ENCODE data around the gene NBAS.
A peak's percentile ranks its signal among the peaks of the same experiment; 100 is the strongest.
"Not testable (repeated sequence)": the region's sequence is repeated elsewhere in the genome, so short reads cannot be mapped to it uniquely, and the experiment has no call there.

NBAS gene

GRCh38 chr2:15421753-15422152, 139.4 kb downstream of the NBAS start:
- no peak for TF ChIP-seq CTCF (IDR thresholded peaks at IDR 0.05; ENCODE audit: low read depth, low read length)
- H3K4me3 ChIP-seq (replicated peaks in 1 of 2; ENCODE audit: low read depth in 2 of 2, low read length in 2 of 2) = no peak overlapping the region
- no peak for DNase-seq (ENCODE audit: low read depth in 2 of 2)

- H3K4me3 ChIP-seq (replicated peaks in 1 of 2; ENCODE audit: low read depth in 2 of 2, low read length in 2 of 2) = no peak overlapping the region
- DNase-seq (ENCODE audit: low read depth in 2 of 2) = no peak
- no peak for TF ChIP-seq CTCF (IDR thresholded peaks at IDR 0.05; ENCODE audit: low read depth, low read length)
Observed at GRCh38 chr2:15415748-15416147, 145.4 kb downstream of the NBAS start.

- no peak overlapping the region for H3K4me3 ChIP-seq (replicated peaks in 1 of 2; ENCODE audit: low read depth in 2 of 2, low read length in 2 of 2)
- DNase-seq (ENCODE audit: low read depth in 2 of 2) = peak in 1 of 2 donors; percentile 16
- no peak for TF ChIP-seq CTCF (IDR thresholded peaks at IDR 0.05; ENCODE audit: low read depth, low read length)
Observed at GRCh38 chr2:15412779-15413178, 148.4 kb downstream of the NBAS start.

- no peak overlapping the region for H3K4me3 ChIP-seq (replicated peaks in 1 of 2; ENCODE audit: low read depth in 2 of 2, low read length in 2 of 2)
- TF ChIP-seq CTCF (IDR thresholded peaks at IDR 0.05; ENCODE audit: low read depth, low read length) = no peak
- DNase-seq (ENCODE audit: low read depth in 2 of 2) = no peak
Observed at GRCh38 chr2:15412309-15412708, 148.8 kb downstream of the NBAS start.

- TF ChIP-seq CTCF (IDR thresholded peaks at IDR 0.05; ENCODE audit: low read depth, low read length) = no peak
- no peak overlapping the region for H3K4me3 ChIP-seq (replicated peaks in 1 of 2; ENCODE audit: low read depth in 2 of 2, low read length in 2 of 2)
- DNase-seq (ENCODE audit: low read depth in 2 of 2) = no peak
Observed at GRCh38 chr2:15410884-15411283, 150.2 kb downstream of the NBAS start.

- H3K4me3 ChIP-seq (replicated peaks in 1 of 2; ENCODE audit: low read depth in 2 of 2, low read length in 2 of 2) = no peak overlapping the region
- TF ChIP-seq CTCF (IDR thresholded peaks at IDR 0.05; ENCODE audit: low read depth, low read length) = no peak
Observed at GRCh38 chr2:15408759-15409158, 152.4 kb downstream of the NBAS start.

GRCh38 chr2:15407666-15408065, 153.5 kb downstream of the NBAS start:
- H3K4me3 ChIP-seq (replicated peaks in 1 of 2; ENCODE audit: low read depth in 2 of 2, low read length in 2 of 2) = no peak overlapping the region
- TF ChIP-seq CTCF (IDR thresholded peaks at IDR 0.05; ENCODE audit: low read depth, low read length) = no peak
- no peak for DNase-seq (ENCODE audit: low read depth in 2 of 2)

More at GRCh38 chr2:15408759-15409158, 152.4 kb downstream of the NBAS start:
- no peak for DNase-seq (ENCODE audit: low read depth in 2 of 2)

- not testable (repeated sequence) for H3K4me3 ChIP-seq (replicated peaks in 1 of 2; ENCODE audit: low read depth in 2 of 2, low read length in 2 of 2)
Observed at GRCh38 chr2:15404511-15404910, 156.6 kb downstream of the NBAS start.

More at GRCh38 chr2:15404511-15404910, 156.6 kb downstream of the NBAS start:
- DNase-seq (ENCODE audit: low read depth in 2 of 2) = not testable (repeated sequence)

Data from cardiac fibroblast (primary cell).